H1 (cell line): Measurements from ENCODE around the gene ABTB1. TPM values are rescaled to one million over a fixed set of nuclear protein-coding genes. Genes with fewer than 3 reads are reported as not detected.

Experiments
- BRCA1 ChIP-seq: IDR thresholded peaks from 2 replicates; pipeline ENCODE4 v1.6.1; 2012; ENCODE audit warnings: low read depth, low read length, improper control_type of control experiment
- polyA plus RNA-seq, 7 experiments: library from polyadenylated mRNA; depleted of rRNA in 3 of 7; stranded (reverse) in 5 of 7; unstranded in 2 of 7; fragments of >200 nt in 5 of 7; fragments of 200-250 nt in 2 of 7; gene quantifications; 1 replicate in 5 of 7; 2 replicates in 1 of 7; 4 replicates in 1 of 7; pipeline versions ENCODE4 v1.2.1 to v1.2.3, GENCODE V29; 2011 to 2013; ENCODE audit warnings: missing spikeins in 2 of 7, mixed read lengths in 2 of 7
- total RNA-seq: library from RNA; stranded (reverse); fragmentation: NEBNext Ultra II Directional; extraction: Animal tissue kit (Norgen Biotek cat#: 25700); gene quantifications from 2 replicates; pipeline ENCODE4 v1.2.1, GENCODE V29; 2021

The ABTB1 gene
- total and polyA plus RNA-seq, 2 of the 8 experiments (the other 6 are each of a cell fraction or from before 2014, with no cell fraction given): 7.1 to 9.4 TPM

DNA sequence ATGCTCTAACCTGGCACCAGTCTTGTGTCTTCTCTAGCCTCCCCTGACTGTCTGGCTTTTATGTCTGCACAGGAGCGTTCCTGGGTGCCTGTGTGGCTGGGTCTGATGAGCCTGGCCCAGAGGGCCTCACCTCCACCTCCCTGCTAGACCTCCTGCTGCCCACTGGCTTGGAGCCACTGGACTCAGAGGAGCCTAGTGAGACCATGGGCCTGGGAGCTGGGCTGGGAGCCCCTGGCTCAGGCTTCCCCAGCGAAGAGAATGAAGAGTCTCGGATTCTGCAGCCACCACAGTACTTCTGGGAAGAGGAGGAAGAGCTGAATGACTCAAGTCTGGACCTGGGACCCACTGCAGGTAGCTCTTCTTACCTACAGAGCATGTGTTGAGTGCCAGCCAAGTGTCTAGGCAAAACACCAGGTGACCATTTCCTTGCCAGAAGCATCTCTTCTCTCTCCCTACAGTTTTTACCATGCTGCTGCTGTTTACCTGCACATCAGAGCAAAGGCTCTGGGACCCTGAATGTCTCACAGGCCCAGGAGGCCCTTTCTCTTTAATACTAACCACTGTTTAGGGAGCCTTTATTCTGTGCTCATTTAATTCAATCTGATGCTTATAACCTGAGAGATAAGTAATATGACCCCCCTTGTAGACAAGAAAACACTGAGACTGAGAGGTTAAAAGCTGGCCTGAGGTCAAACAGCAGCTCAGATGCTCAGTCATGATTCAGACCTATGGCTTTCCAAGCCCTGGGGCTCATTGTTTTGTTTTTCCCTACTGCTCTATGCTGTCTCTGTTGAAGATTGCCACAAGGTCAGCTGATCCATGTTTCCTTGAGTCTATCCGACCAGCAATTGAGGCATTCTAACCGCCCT, 33.3 kb upstream of the ABTB1 start (continued):
- no peak for TF ChIP-seq BRCA1
- TF ChIP-seq, all 59 proteins: peak for 0
